Liver (tissue), 9 donors: Measurements from ENCODE around the gene TRIM33. TPM values are rescaled to one million over a fixed set of nuclear protein-coding genes. Genes with fewer than 3 reads are reported as not detected.
"Not testable (repeated sequence)": the region's sequence is repeated elsewhere in the genome, so short reads cannot be mapped to it uniquely, and the experiment has no call there.

ENCODE experiments used
- DNase-seq: peaks from one replicate; pipeline ENCODE4 v3.0.0-alpha.2; 2017; ENCODE audit warnings: low spot score
- H3K27ac ChIP-seq, 2 donors: one replicate each; pipeline ENCODE4 v1.7.0; 2013; ENCODE audit warnings: inconsistent platforms in 2 of 2, low read length in 2 of 2, control low read depth in 1 of 2, low read depth in 1 of 2, mild to moderate bottlenecking in 1 of 2
- H3K27me3 ChIP-seq, 4 donors: one replicate each; pipeline versions ENCODE4 v1.6.1 to v1.7.0; 2013; ENCODE audit warnings: low read length in 3 of 4, inconsistent platforms in 1 of 4, mild to moderate bottlenecking in 1 of 4, moderate library complexity in 1 of 4; ENCODE audit not compliant: control insufficient read depth in 4 of 4, insufficient read depth in 4 of 4
- H3K36me3 ChIP-seq, 4 donors: one replicate each; pipeline versions ENCODE4 v1.6.1 to v1.7.0; 2013; ENCODE audit warnings: low read length in 3 of 4, mild to moderate bottlenecking in 3 of 4, low read depth in 1 of 4, moderate library complexity in 1 of 4; ENCODE audit not compliant: control insufficient read depth in 4 of 4, insufficient read depth in 3 of 4
- H3K4me1 ChIP-seq, 4 donors: one replicate each; pipeline versions ENCODE4 v1.6.1 to v1.7.0; 2013; ENCODE audit warnings: low read length in 3 of 4, mild to moderate bottlenecking in 3 of 4, moderate library complexity in 1 of 4; ENCODE audit not compliant: control insufficient read depth in 4 of 4, insufficient read depth in 4 of 4
- H3K4me3 ChIP-seq, 3 donors: one replicate each; pipeline versions ENCODE4 v1.6.1 to v1.7.0; 2013; ENCODE audit warnings: low read length in 3 of 3, control low read depth in 1 of 3, low read depth in 1 of 3, mild to moderate bottlenecking in 1 of 3
- H3K9ac ChIP-seq, 2 donors: one replicate each; pipeline ENCODE4 v1.7.0; 2013; ENCODE audit warnings: low read length in 2 of 2, mild to moderate bottlenecking in 2 of 2, moderate library complexity in 2 of 2, control low read depth in 1 of 2, low read depth in 1 of 2
- H3K9me3 ChIP-seq, 4 donors: one replicate each; pipeline versions ENCODE4 v1.6.1 to v1.7.0; 2013; ENCODE audit warnings: low read length in 3 of 4; ENCODE audit not compliant: control insufficient read depth in 4 of 4
- EGR1 ChIP-seq, 2 donors: IDR thresholded peaks; 2 replicates each; pipeline ENCODE4 v1.6.1; 2016 to 2018; ENCODE audit warnings: antibody characterized with exemption in 2 of 2, low read depth in 2 of 2
- FOXA1 ChIP-seq: IDR thresholded peaks from 2 replicates; pipeline ENCODE4 v1.6.1; 2016; ENCODE audit warnings: antibody characterized with exemption
- FOXA2 ChIP-seq: IDR thresholded peaks from 2 replicates; pipeline ENCODE4 v1.6.1; 2016; ENCODE audit warnings: antibody characterized with exemption
- GABPA ChIP-seq, 2 donors: IDR thresholded peaks in 1 of 2; conservative IDR thresholded peaks in 1 of 2; 2 replicates each; pipeline ENCODE4 v1.6.1; 2016; ENCODE audit warnings: antibody characterized with exemption in 2 of 2, mild to moderate bottlenecking in 1 of 2, moderate library complexity in 1 of 2
- HNF4A ChIP-seq, 2 donors: conservative IDR thresholded peaks; 2 replicates each; pipeline ENCODE4 v1.6.1; 2016; ENCODE audit warnings: antibody characterized with exemption in 2 of 2, mild to moderate bottlenecking in 2 of 2
- JUND ChIP-seq, 2 donors: IDR thresholded peaks; 2 replicates each; pipeline ENCODE4 v1.6.1; 2016; ENCODE audit warnings: antibody characterized with exemption in 2 of 2
- NR2F2 ChIP-seq: IDR thresholded peaks from 2 replicates; pipeline ENCODE4 v1.6.1; 2016; ENCODE audit warnings: antibody characterized with exemption
- RAD21 ChIP-seq, 2 donors: IDR thresholded peaks; 2 replicates each; pipeline ENCODE4 v1.6.1; 2016; ENCODE audit warnings: antibody characterized with exemption in 2 of 2, mild to moderate bottlenecking in 2 of 2
- REST ChIP-seq: IDR thresholded peaks from 2 replicates; pipeline ENCODE4 v1.6.1; 2016; ENCODE audit warnings: antibody characterized with exemption, mild to moderate bottlenecking
- RXRA ChIP-seq, 2 donors: IDR thresholded peaks; 2 replicates each; pipeline ENCODE4 v1.6.1; 2017 to 2018; ENCODE audit warnings: antibody characterized with exemption in 2 of 2, mild to moderate bottlenecking in 1 of 2
- SP1 ChIP-seq: IDR thresholded peaks from 2 replicates; pipeline ENCODE4 v1.6.1; 2018; ENCODE audit warnings: antibody characterized with exemption, mild to moderate bottlenecking
- TAF1 ChIP-seq: conservative IDR thresholded peaks from 2 replicates; pipeline ENCODE4 v1.6.1; 2016; ENCODE audit warnings: antibody characterized with exemption, mild to moderate bottlenecking
- YY1 ChIP-seq: IDR thresholded peaks from 2 replicates; pipeline ENCODE4 v1.6.1; 2016; ENCODE audit warnings: antibody characterized with exemption, mild to moderate bottlenecking
- ZBTB33 ChIP-seq: IDR thresholded peaks from 2 replicates; pipeline ENCODE4 v1.6.1; 2016; ENCODE audit warnings: antibody characterized with exemption
- WGBS: extraction: QIAGEN DNeasy Blood & Tissue Kit; methylation state at CpG from one replicate; pipeline ENCODE4 v1.1.7; 2013; 5-methylcytosine and 5-hydroxymethylcytosine counted together
- polyA plus RNA-seq, 2 donors: library from polyadenylated mRNA; stranded (reverse) in 1 of 2; unstranded in 1 of 2; fragments of 200-250 nt in 1 of 2; fragments of >200 nt in 1 of 2; fragmentation: Nextera tagmentation in 1 of 2; extraction: Ambion mirVana in 1 of 2; gene quantifications; one replicate each; pipeline versions ENCODE4 v1.2.1 to v1.2.3, GENCODE V29; 2013 to 2015
- total RNA-seq, 2 donors: library from RNA; depleted of rRNA; stranded (reverse); fragments of >200 nt; gene quantifications; one replicate each; pipeline ENCODE4 v1.2.3, GENCODE V29; 2014
- TF ChIP-seq, protein P1 (sequence below): fragments of 150-350 bp; IDR thresholded peaks from 2 replicates; pipeline ENCODE4 v1.5.1; 2017; ENCODE audit warnings: improper control_type of control experiment, low read depth, low read length; ENCODE audit not compliant: missing input control
- TF ChIP-seq, protein P2 (sequence below): IDR thresholded peaks from 2 replicates; pipeline ENCODE4 v1.6.1; 2016; ENCODE audit warnings: antibody characterized with exemption
- TF ChIP-seq, protein P3 (sequence below): IDR thresholded peaks from 2 replicates; pipeline ENCODE4 v1.6.1; 2016; ENCODE audit warnings: antibody characterized with exemption
- donor health status: healthy.
- donor health status: healthy.
- donor health status: healthy.
- donor health status: healthy.
- donor health status: healthy.

Gene TRIM33
- total and polyA plus RNA-seq, 4 donors, result 4.5 to 30.5 (median 16.6) TPM

- Histone ChIP-seq H3K4me1 (peaks cover 6 to 9% (median 8%) of the 10 kb centered on the region in 4 donors), H3K27ac (no peak overlapping the region), H3K9ac (no peak overlapping the region), H3K27me3 (no peaks in the 10 kb centered on the region), H3K4me3 (no peak overlapping the region), H3K36me3 (peaks cover 0 to 11% (median 0%) of the 10 kb centered on the region in 4 donors), H3K9me3 (no peaks in the 10 kb centered on the region)
- no peak for DNase-seq
- TF ChIP-seq RXRA (IDR thresholded peaks at IDR 0.05), result no peak
- TF ChIP-seq, protein P1, sequence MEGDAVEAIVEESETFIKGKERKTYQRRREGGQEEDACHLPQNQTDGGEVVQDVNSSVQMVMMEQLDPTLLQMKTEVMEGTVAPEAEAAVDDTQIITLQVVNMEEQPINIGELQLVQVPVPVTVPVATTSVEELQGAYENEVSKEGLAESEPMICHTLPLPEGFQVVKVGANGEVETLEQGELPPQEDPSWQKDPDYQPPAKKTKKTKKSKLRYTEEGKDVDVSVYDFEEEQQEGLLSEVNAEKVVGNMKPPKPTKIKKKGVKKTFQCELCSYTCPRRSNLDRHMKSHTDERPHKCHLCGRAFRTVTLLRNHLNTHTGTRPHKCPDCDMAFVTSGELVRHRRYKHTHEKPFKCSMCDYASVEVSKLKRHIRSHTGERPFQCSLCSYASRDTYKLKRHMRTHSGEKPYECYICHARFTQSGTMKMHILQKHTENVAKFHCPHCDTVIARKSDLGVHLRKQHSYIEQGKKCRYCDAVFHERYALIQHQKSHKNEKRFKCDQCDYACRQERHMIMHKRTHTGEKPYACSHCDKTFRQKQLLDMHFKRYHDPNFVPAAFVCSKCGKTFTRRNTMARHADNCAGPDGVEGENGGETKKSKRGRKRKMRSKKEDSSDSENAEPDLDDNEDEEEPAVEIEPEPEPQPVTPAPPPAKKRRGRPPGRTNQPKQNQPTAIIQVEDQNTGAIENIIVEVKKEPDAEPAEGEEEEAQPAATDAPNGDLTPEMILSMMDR, result no peak
- TF ChIP-seq TAF1, result no peak
- TF ChIP-seq HNF4A (conservative IDR thresholded peaks at IDR 0.05), result no peak
- TF ChIP-seq EGR1 (IDR thresholded peaks at IDR 0.05; ENCODE audit: low read depth in 2 of 2), result no peak
- no peak for TF ChIP-seq FOXA2
- WGBS, result 88% methylated on average over 3 of the region's 3 CpGs
Measured at GRCh38 chr1:114448370-114449036, 62.5 kb downstream of the TRIM33 start.

GRCh38 chr1:114446198-114446597, 64.8 kb downstream of the TRIM33 start:
- TF ChIP-seq GABPA (IDR thresholded peaks at IDR 0.05 in 1 of 2, conservative IDR thresholded peaks at IDR 0.05 in 1 of 2) (no peak), TAF1 (no peak), JUND (IDR thresholded peaks at IDR 0.05) (no peak), HNF4A (conservative IDR thresholded peaks at IDR 0.05) (no peak), ZBTB33 (no peak), FOXA1 (no peak), RAD21 (IDR thresholded peaks at IDR 0.05) (no peak), RXRA (IDR thresholded peaks at IDR 0.05) (no peak), YY1 (no peak), FOXA2 (no peak), NR2F2 (no peak), SP1 (no peak), REST (no peak), EGR1 (IDR thresholded peaks at IDR 0.05; ENCODE audit: low read depth in 2 of 2) (no peak)
- TF ChIP-seq, protein P2, sequence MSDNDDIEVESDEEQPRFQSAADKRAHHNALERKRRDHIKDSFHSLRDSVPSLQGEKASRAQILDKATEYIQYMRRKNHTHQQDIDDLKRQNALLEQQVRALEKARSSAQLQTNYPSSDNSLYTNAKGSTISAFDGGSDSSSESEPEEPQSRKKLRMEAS, result no peak
- TF ChIP-seq, protein P3, sequence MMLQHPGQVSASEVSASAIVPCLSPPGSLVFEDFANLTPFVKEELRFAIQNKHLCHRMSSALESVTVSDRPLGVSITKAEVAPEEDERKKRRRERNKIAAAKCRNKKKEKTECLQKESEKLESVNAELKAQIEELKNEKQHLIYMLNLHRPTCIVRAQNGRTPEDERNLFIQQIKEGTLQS, result no peak
- TF ChIP-seq, protein P1, result no peak
- Histone ChIP-seq H3K4me1 (no peaks in the 10 kb centered on the region), H3K27ac (no peak overlapping the region), H3K36me3 (peaks cover 0 to 13% (median under 1%) of the 10 kb centered on the region in 4 donors), H3K4me3 (no peak overlapping the region), H3K9ac (no peak overlapping the region), H3K27me3 (no peaks in the 10 kb centered on the region), H3K9me3 (no peaks in the 10 kb centered on the region)
- DNase-seq, result no peak
- WGBS, result 98% methylated on average over 1 of the region's 1 CpG

DNA sequence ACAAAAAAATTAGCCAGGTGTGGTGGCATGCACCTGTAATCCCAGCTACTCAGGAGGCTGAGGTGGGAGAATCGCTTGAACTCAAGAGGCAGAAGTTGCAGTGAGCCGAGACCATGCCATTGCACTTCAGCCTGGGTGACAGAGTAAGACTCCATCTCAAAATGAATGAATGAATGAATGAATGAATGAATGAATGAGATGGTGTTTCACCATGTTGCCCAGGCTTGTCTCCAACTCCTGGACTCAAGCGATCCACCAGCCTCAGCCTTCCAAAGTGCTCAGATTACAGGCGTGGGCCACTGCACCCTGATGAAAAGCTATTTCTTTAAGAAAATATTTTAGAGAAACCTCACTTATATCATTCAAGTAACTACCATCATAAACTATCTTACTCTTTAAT, 67.8 kb downstream of the TRIM33 start:
- DNase-seq, H3K4me3 ChIP-seq, H3K9me3 ChIP-seq, H3K9ac ChIP-seq, H3K27ac ChIP-seq, H3K27me3 ChIP-seq, H3K4me1 ChIP-seq: not testable (repeated sequence)
- peaks cover 2 to 13% (median 8%) of the 10 kb centered on the region in 4 donors for H3K36me3 ChIP-seq
- 99% methylated on average over 4 of the region's 4 CpGs for WGBS
